ENCODE data around the gene ZNF628. TPM values are rescaled to one million over a fixed set of nuclear protein-coding genes. Genes with fewer than 3 reads are reported as not detected.

The ZNF628 gene
- total RNA-seq, 4 donors from 2014 or later: 5.4 to 17.9 (median 12.2) TPM

DNA sequence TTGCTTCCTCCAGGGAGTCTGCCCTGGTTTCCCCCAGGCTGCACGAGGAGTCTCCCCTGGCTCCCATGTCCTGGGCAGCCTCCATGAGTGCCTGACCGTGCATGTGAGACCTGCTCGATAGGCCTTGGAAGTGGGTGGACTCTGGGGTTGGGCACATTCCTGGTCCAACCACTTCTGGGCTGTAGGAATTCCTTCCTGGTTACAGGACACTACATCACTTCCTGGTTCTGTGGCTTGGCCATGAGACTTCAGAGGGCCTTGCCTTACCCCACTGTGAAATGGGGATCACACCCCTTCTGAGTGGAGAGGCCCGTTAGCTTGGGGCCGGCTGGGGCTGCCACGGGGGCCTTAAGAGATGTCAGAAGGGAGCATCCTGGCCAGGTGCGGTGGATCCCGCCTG lies 4.0 kb upstream of the ZNF628 start:
- no peak for TF ChIP-seq POLR2A (IDR thresholded peaks at IDR 0.05)
- no peak for TF ChIP-seq CTCF (IDR thresholded peaks at IDR 0.05)
- H3K4me3 ChIP-seq (ENCODE audit: low read depth, poor library complexity, severe bottlenecking): no peak overlapping the region
- DNase-seq (ENCODE audit: low spot score in 2 of 2): no peak
- intact Hi-C loops (cut with DNase I; ENCODE audit: low total_unique reads): no loop called here
- WGBS, 2 donors: 63 to 81% methylated on average over 8 of the region's 8 CpGs

DNA sequence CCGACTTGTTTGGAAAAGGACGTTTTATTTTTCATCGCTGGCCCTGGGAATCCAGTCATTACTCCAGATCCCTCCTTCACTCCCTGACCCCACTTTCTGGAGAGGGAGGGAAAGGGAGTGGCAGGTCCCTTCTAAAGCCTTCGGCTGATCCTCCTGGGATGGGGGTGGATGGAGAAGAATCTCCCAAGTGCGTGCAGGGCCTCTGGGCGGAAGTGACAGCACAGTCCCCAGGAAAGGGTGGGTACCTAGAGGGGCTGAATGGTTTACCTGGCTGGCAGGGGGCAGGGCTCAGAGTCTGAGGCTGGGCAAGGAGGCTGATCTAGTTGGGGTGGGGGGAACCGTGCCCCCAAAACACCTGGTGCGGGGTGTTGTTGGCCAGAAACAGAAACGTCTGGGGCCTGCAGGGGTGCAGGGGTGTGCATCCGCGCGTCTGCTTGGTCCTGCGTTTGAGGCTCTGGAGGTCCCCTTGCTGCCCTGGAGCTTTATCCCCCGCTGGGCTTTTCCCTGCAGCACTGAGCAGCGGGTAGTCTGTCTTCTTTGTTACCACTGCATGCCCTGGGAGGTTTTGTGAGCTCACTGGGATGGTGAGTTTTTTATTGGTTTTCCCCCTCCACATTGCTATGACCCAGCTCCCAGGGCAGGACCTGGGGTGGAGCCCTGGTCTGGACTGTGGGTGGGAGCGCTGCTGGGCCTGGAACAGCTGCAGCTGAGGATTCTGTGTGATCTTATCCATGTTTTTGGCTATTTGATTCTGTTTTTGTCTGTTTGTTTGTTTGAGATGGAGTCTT lies 3.0 kb upstream of the ZNF628 start:
- no peak for TF ChIP-seq POLR2A (IDR thresholded peaks at IDR 0.05)
- TF ChIP-seq CTCF (IDR thresholded peaks at IDR 0.05): no peak
- no peak overlapping the region for H3K4me3 ChIP-seq (ENCODE audit: low read depth, poor library complexity, severe bottlenecking)
- intact Hi-C loops (cut with DNase I; ENCODE audit: low total_unique reads): no loop called here
- WGBS, 2 donors: 58 to 65% methylated on average over 16 of the region's 16 CpGs
- DNase-seq (ENCODE audit: low spot score in 2 of 2): no peak

DNA sequence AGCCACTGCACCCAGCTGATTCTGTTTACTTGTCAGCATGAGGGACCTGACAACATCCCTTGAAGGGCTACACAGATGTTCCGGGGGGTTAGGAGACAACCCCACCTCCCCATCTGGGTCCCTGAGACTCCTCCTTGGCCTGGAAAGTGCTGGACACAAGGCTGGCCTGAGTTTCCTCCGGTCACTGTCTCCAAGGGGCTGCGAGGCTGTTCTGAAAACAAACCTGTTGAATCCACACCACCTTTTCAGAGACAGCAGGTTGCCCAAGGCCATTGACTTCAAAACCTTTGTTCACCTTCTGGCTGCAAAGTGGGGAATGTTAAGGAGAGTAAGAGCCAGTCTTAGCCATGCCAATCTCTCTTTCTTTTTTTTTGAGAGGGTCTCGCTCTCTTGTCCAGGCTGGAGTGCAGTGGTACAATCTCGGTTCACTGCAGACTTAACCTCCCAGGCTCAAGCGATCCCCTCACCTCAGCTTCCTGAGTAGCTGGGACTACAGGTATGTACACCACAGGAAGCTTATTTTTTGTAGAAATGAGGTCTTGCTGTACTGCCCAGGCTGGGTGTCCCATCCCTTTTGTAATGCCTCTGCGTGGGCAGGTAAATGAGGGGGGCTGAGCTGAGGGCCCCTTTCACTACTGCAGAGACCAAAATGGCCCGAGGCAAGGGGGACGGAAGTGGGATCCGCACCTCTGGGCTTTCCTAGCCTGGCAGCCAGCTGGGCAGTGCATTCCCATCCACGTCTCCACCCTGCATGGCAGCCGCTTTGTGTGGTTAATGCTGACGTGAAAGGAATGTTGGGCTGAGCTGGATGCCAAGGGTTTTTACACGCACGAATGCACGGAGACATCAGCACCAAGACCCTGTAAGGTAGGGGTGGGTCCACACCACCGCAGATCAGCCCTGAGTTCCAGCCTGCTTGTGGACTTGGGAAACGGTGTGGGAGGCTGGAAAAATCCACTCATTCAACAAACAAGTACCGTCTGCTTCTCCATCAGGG lies 1.9 kb upstream of the ZNF628 start:
- WGBS, 2 donors: 83 to 85% methylated on average over 19 of the region's 19 CpGs
- intact Hi-C loops (cut with DNase I; ENCODE audit: low total_unique reads): no loop called here

GRCh38 chr19:55477905-55478304 lies 1.5 kb downstream of the ZNF628 start:
- no peak for TF ChIP-seq CTCF (IDR thresholded peaks at IDR 0.05)
- TF ChIP-seq POLR2A (IDR thresholded peaks at IDR 0.05): no peak
- no peak for DNase-seq (ENCODE audit: low spot score in 2 of 2)
- intact Hi-C loops (cut with DNase I; ENCODE audit: low total_unique reads): no loop called here
- no peak overlapping the region for H3K4me3 ChIP-seq (ENCODE audit: low read depth, poor library complexity, severe bottlenecking)
- WGBS, 2 donors: 79 to 90% methylated on average over 13 of the region's 13 CpGs

More for the DNA sequence above, 1.9 kb upstream of the ZNF628 start:
- TF ChIP-seq CTCF (IDR thresholded peaks at IDR 0.05) (no peak), POLR2A (IDR thresholded peaks at IDR 0.05) (no peak)
- H3K4me3 ChIP-seq (ENCODE audit: low read depth, poor library complexity, severe bottlenecking): no peak overlapping the region
- no peak for DNase-seq (ENCODE audit: low spot score in 2 of 2)

GRCh38 chr19:55478364-55478763 lies 1.9 kb downstream of the ZNF628 start:
- no peak for DNase-seq (ENCODE audit: low spot score in 2 of 2)
- H3K4me3 ChIP-seq (ENCODE audit: low read depth, poor library complexity, severe bottlenecking): no peak overlapping the region
- no peak for TF ChIP-seq CTCF (IDR thresholded peaks at IDR 0.05)
- TF ChIP-seq POLR2A (IDR thresholded peaks at IDR 0.05): no peak
- WGBS, 2 donors: 81 to 82% methylated on average over 12 of the region's 12 CpGs
- intact Hi-C loops (cut with DNase I; ENCODE audit: low total_unique reads): no loop called here
